ENCODE results near the gene ZNF664.
A peak's percentile ranks its signal among the peaks of the same experiment; 100 is the strongest.

The ZNF664 gene

GRCh38 chr12:123992118-123992825 lies 19.3 kb downstream of the ZNF664 start:
- no peak for DNase-seq

DNA sequence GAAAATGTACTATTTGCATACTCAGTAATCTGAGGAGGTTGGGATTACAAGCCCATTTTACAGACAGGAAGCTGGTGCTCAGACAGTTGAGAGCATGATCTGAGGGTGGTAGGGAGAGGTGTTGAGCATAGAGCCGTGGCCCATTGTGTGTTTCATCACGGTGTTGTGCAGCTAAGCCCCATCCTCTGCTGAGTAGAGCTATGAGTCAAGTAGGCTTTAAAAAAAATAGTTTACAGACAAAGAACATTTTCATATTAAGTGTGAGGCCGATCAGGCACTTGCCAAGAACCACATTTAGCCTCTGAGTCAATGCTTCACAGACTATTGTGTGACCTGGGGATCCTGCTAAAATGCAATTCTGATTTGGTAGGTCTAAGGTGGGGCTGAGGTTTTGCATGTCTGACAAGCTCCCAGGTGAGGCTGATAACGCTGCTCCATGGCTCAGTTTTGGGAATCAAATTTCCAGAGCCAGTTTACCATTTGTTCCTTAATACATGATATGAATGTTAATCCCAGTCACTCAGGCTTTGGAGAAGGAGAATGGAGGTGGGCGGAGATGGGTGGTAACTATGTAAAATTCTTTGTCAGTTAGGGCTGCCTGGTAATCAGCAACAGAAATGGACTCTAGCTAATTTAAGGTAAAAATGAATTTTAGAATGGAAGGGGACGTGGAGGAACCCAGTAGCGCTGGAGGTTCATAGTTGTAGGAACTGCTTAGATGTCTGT lies 22.2 kb downstream of the ZNF664 start:
- DNase-seq, result peak; percentile 30

- no peak for DNase-seq
These were observed 23.6 kb downstream of the ZNF664 start for GRCh38 chr12:123996581-123996980.

- DNase-seq, result no peak
These were observed 24.2 kb downstream of the ZNF664 start for GRCh38 chr12:123997033-123997822.

DNA sequence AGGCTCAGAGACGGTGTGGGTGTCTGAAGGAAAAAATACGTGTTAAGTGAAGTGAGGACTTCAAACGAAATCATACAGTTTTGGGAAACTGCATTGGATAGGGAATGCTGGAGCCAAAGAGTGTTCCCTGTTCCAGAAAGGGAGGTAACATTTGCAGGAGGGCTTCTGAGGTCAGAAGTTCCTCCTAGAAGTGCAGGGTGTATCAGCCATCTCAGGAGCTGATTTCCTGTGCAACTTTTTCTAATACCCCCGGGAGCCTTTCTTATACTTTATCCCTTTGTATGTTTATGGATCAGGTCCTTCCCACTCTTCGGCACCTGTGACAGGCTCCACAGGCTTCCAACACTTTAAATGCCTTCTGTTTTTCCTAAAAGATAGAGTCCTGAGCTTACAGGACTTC lies 24.9 kb downstream of the ZNF664 start:
- DNase-seq, result no peak

- no peak for DNase-seq
These were observed 25.5 kb downstream of the ZNF664 start for GRCh38 chr12:123998344-123998990.

GRCh38 chr12:123998991-123999359 lies 26.0 kb downstream of the ZNF664 start:
- no peak for DNase-seq

DNA sequence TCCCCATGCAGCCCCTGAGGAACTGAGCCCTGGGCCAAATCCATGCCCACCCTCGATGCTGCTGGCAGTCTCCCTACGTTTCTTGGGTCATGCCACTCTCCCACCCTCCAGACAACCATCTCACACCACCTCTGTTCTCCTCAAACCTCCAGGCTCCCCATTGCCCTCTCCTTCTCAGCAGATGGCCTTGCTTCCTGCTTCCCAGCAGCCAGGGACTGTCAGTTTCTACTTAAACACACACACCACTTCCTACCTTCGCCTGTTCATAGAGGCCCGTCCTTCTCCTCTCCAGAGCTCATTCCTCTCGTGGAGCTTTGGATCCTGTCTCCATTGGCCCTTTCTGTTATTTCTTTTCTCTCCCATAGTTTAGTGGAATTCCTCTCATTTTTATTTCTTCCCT lies 27.1 kb downstream of the ZNF664 start:
- no peak for DNase-seq

- DNase-seq, result no peak
These were observed 28.3 kb downstream of the ZNF664 start for GRCh38 chr12:124001343-124001742.

GRCh38 chr12:124002021-124002644 lies 29.1 kb downstream of the ZNF664 start:
- no peak for DNase-seq

GRCh38 chr12:124002654-124003053 lies 29.6 kb downstream of the ZNF664 start:
- DNase-seq, result no peak

DNA sequence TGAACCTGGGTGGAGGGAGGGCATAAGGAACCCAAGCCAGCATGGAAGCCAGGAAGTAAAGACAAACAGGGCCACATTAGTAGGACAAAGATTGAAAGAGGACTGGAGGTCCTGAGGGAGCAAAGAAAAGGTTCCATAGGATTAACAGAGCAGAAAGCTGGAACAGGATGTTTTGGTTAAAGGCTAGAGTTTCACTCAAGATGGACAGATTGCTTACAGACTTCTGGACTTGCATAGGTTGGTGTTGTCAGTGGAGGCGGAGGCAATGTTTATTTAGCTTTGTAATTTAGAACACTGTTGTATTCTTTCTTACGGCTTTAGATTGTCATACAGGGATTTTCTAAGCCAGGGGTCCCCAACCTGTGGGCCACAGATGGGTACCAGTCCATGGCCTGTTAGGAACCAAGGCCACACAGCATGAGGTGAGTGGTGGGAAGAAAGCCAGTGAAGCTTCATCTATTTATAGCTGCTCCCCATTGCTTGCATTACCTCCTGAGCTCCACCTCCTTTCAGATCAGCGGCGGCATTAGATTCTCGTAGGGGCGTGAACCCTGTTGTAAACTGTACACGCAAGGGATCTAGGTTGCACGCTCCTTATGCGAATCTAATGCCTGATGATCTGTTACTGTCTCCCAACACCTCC lies 31.3 kb downstream of the ZNF664 start:
- no peak for DNase-seq

DNA sequence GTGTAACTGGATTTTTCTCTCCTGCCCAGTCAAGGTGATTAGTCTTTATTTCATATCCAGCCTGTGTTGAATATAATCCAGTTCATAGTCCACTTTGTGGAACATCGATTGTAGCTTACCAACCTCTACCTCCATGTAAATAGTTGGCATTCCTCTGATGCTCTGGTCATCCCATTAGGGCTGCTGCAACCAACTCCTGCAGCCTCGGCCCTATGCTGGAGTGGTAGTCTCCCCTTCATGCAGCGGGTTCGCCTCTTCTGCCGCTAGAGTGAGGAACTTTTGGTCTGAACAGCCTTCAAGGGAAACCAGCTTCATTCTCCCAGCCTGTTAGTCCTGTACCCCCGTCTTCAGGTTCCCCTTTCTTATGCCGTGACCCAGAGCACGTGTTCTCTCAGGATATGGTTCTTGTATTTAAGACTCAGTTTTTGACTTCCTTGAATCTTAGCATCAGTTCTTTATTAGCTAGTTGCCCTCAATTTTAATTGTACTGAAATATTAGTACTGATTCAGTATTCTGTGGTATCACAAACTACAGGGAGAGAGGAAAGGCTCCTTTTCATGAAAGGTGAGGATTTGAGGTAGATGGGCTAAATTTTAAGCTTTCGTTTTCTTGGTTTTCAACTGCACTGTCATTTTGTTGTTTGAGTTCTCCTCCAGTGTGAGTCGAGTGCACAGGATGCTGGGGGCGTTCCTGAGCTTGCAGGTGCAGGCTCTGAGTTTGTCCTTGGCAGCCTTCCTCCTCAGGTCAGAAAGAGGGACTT lies 33.2 kb downstream of the ZNF664 start:
- DNase-seq, result no peak

DNA sequence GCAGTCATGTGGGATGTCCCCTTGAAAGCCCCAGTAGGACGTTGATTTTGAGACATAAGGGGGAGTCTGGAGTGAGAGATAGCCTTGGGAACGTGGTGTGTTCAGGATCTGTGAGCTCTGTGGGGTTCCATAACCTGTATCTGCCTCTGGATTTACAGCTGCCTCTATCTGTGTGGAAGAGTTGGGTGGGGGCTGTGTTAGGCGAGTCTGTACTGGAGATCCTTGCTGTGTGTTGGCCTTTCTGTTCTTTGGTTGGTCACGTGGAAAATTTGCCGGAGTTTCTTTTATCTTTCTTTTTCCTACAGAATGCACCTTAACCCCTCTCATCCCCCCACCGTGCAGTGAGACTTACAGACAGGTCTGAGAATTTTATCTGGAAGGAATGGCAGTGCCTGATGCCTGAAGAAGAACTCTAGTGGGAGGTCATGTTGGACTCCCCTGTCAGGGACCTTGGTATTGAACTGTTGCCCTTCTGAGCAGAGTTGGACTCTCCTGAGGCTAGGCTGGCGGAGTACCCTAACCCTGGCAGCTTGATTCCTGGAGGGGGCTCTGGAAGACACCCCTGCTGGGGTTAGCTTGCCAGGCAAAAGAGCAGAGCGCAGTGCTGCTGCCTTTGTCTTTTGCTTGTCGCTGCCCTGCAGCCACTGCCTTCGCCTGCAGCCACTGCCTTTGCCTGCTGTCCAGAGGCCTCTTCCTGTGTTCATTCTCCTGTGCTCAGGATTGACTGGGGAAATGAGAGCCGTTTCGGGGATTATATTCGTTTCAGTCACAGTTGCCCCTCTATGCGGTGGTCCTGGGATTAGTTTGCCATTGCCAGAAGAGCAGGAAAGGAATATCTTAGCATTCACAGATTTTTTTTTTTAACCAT lies 34.1 kb downstream of the ZNF664 start:
- no peak for DNase-seq

GRCh38 chr12:124007826-124008570 lies 35.0 kb downstream of the ZNF664 start:
- no peak for DNase-seq

DNA sequence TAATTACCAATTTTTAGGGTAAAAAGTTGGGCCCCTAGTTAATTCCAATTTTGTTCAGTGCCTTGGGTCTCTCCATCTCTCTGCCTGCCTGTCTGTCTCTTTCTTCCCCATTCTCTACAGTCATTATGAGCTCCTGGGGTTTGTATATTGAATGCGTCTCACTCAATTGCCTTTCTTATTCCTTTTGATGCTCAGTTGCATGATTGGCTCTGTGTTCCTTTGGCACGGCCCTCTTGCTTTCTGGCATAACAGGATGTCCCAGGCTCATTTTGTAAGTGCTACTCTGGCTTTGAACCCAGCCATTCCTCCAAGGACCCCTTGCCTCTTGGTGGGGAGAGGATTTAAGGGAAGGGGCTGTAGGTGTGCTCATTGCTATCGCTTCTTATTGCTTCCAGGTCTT lies 35.6 kb downstream of the ZNF664 start:
- no peak for DNase-seq

DNA sequence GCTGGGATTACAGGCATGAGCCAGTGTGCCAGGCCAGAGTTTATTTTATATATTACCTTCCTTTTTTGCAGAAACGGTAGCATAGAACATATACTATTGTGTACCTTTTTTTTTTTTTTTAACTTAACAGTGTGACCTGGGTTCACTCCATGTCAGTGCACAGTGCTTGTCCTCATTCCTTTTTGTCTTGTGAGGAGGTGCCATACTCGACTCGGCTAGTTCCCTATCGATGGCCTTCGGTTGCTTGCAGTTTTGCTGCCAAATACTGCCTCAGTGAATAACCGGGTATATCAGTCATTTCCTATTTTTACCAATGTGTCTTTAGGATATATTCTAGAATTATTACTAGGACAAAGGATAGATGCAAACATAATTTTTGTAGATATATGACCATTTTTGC lies 36.8 kb downstream of the ZNF664 start:
- no peak for DNase-seq

DNA sequence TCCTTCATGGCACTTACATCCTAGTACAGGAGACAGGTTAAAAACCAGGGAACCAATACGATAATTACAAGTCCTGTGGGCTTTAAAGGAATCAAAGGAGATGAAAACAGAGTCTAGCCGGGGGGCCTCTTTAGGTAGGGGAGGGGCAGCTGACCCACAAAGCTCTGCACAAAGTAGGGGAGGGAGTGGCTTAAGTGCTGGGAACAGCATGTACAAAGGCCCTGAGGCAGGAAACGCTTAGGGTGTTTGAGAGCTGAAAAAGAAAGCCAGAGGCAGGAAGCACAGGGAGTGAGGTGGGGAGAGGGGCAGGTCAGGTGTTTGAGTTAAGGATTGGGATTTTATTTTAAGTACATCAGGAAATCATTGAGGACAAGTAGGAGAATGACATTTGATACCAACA lies 37.7 kb downstream of the ZNF664 start:
- no peak for DNase-seq

DNA sequence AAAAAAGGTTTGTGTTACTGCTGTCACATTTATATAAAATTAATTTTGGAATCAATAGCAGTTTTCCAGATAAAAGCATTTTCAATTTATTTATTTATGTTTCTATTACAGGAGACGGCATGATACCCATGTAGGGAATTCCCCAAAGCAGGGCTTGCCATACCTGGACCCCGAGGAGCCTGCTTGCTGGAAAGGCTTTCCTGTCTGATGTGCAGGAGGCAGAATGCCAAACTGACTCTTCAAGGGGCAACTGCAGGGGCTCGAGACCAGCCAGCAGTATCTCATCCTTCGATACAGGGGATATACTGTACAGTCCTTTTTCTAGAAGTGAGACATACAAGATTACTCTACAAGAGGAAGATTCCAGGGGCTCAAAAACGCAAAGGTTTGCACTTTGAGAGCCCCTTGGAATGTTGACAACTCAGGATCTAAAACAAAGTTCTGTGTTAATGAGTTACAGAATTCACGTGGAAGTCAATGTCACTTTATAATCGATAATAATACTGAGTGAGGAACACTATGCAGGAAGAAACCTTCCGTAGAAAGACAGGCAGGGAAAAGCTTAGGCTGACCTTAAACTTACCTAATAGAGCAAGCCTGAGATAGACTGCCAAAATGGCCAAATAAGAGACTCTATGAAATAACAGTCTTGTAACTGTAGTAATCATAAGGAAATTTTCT lies 38.6 kb downstream of the ZNF664 start:
- no peak for DNase-seq
